OCI-LY3 (cell line): Measurements from ENCODE around the gene CCL20.

ENCODE experiments used
- CTCF ChIP-seq: fragments of 200-600, 300-600 bp; sonication (generic); IDR thresholded peaks from 2 replicates; pipeline ENCODE4 v1.5.1; 2014; ENCODE audit warnings: antibody characterized with exemption, low read length, low read depth
- EZH2phosphoT487 ChIP-seq: fragments of 200-600 bp; shearing (Covaris generic); IDR thresholded peaks from 2 replicates; pipeline ENCODE4 v1.6.1; 2018; ENCODE audit warnings: antibody characterized with exemption, mixed run types, low read depth

DNA sequence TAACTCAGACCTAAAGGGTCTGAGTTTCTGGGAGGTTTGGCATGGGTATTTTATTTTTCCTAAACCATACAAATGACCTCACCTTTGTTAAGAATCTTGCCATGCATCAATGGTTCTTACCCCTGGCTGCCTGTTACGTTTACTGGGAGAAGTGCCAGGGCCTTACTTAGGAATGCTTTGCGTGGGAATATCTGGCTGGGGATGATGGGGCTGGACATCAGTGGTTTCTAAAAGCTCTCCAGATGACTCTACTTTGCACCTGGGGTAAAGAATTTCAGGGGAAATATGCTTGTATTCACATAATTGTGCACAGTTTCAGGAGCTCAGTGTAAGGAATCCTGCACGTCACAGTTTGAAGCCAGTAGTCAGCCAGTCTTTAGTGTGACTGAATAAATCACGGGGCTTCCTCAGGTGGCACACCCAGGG lies 39.6 kb downstream of the CCL20 start:
- TF ChIP-seq CTCF (no peak), EZH2phosphoT487 (no peak)
